Thyroid gland (tissue), 4 donors: ENCODE data around the gene ARMH1.

ENCODE experiments used
- POLR2A ChIP-seq, 2 donors: fragments of 450-650 bp; IDR thresholded peaks; one replicate each; pipeline ENCODE4 v1.6.1; 2017; ENCODE audit warnings: antibody characterized with exemption in 2 of 2, mild to moderate bottlenecking in 2 of 2, moderate library complexity in 1 of 2
- TF ChIP-seq, protein P1 (sequence below), 6 experiments: fragments of 200-600 bp in 3 of 6; fragments of 450-650 bp in 3 of 6; sonication (generic) in 3 of 6; IDR thresholded peaks; one replicate each; pipeline ENCODE4 v1.5.1; 2016 to 2019; ENCODE audit warnings: antibody characterized with exemption in 6 of 6, mild to moderate bottlenecking in 2 of 6, inconsistent platforms in 1 of 6, moderate library complexity in 1 of 6

DNA sequence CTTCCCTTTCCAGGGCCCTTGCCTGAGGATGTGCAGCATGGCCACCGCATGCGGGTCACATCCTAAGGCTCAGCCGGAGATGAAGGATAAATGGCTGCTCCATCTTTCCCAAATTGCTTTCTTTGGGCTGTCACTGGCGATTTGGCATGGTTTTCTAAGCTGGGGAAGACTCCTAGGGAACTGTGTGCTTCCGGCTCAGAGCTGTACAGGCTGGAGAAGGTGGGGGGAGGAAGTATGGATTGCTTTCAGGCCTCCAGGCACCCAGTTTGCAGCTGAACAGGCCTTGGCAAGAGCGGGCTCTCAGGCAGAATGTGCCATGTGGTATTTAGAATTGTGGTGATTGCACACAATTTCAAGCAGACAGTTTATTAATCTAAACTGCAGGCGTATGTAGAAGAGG lies 49.2 kb upstream of the ARMH1 start:
- TF ChIP-seq, protein P1, sequence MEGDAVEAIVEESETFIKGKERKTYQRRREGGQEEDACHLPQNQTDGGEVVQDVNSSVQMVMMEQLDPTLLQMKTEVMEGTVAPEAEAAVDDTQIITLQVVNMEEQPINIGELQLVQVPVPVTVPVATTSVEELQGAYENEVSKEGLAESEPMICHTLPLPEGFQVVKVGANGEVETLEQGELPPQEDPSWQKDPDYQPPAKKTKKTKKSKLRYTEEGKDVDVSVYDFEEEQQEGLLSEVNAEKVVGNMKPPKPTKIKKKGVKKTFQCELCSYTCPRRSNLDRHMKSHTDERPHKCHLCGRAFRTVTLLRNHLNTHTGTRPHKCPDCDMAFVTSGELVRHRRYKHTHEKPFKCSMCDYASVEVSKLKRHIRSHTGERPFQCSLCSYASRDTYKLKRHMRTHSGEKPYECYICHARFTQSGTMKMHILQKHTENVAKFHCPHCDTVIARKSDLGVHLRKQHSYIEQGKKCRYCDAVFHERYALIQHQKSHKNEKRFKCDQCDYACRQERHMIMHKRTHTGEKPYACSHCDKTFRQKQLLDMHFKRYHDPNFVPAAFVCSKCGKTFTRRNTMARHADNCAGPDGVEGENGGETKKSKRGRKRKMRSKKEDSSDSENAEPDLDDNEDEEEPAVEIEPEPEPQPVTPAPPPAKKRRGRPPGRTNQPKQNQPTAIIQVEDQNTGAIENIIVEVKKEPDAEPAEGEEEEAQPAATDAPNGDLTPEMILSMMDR (IDR thresholded peaks at IDR 0.05): no peak
- no peak for TF ChIP-seq POLR2A (IDR thresholded peaks at IDR 0.05)
